Testis (tissue), 2 donors: Measurements from ENCODE around the gene CD300E.

Source experiments
- CTCF ChIP-seq, 3 experiments: fragments of 450-650 bp in 2 of 3; fragments of 200-600 bp in 1 of 3; sonication (generic) in 1 of 3; IDR thresholded peaks; one replicate each; pipeline ENCODE4 v1.5.1; 2016 to 2019; ENCODE audit warnings: antibody characterized with exemption in 3 of 3, mild to moderate bottlenecking in 2 of 3, moderate library complexity in 1 of 3
- POLR2A ChIP-seq: fragments of 450-650 bp; IDR thresholded peaks from one replicate; pipeline ENCODE4 v1.6.1; 2017; ENCODE audit warnings: antibody characterized with exemption, mild to moderate bottlenecking, moderate library complexity

- TF ChIP-seq CTCF (IDR thresholded peaks at IDR 0.05) (no peak), POLR2A (no peak)
Observed at GRCh38 chr17:74659889-74660288, 36.4 kb upstream of the CD300E start.
